Activated CD8-positive, alpha-beta T cell treated with anti-CD3 and anti-CD28 coated beads for 36 hours (primary cell): ENCODE results near the gene BPIFB2. TPM values are rescaled to one million over a fixed set of nuclear protein-coding genes. Genes with fewer than 3 reads are reported as not detected.

ENCODE experiments used
- ATAC-seq: fragments of 200-7000 bp; cut with Tn5 transposase; one replicate; pipeline ENCODE4 v1.10.0; 2021; ENCODE audit warnings: mild to moderate bottlenecking, moderate library complexity
- CTCF ChIA-PET: fragments of 350-600 bp; sonication (Branson Sonifier 250); formaldehyde crosslinking; loops from one replicate; lab custom pipeline; 2021; ENCODE audit warnings: antibody characterized with exemption; lab: Charles Lee
- POLR2A ChIA-PET: fragments of 350-600 bp; sonication (Branson Sonifier 250); formaldehyde crosslinking; loops from one replicate; lab custom pipeline; 2021; ENCODE audit warnings: antibody characterized with exemption; lab: Charles Lee
- DNase-seq: peaks from one replicate; pipeline ENCODE4 v3.0.0-alpha.2; 2020
- H3K27ac Mint-ChIP-seq: one replicate; pipeline ENCODE4 v1.8.0; 2021; ENCODE audit warnings: mild to moderate bottlenecking, mixed read lengths
- H3K27me3 Mint-ChIP-seq: one replicate; pipeline ENCODE4 v1.8.0; 2021; ENCODE audit warnings: mixed read lengths
- H3K36me3 Mint-ChIP-seq: one replicate; pipeline ENCODE4 v1.8.0; 2021; ENCODE audit warnings: low read depth, mixed read lengths
- H3K4me1 Mint-ChIP-seq: one replicate; pipeline ENCODE4 v1.8.0; 2021; ENCODE audit warnings: low read depth, mixed read lengths
- H3K4me3 Mint-ChIP-seq: one replicate; pipeline ENCODE4 v1.8.0; 2021; ENCODE audit warnings: mild to moderate bottlenecking, moderate library complexity, mixed read lengths
- H3K9me3 Mint-ChIP-seq: one replicate; pipeline ENCODE4 v1.8.0; 2021; ENCODE audit warnings: mixed read lengths
- intact Hi-C: fragments of 100-400 bp; cut with micrococcal nuclease; formaldehyde crosslinking; loops from one replicate; pipeline ENCODE4 v1.10.0; 2022
- total RNA-seq, 2 experiments: library from RNA; stranded (reverse); gene quantifications; one replicate each; pipeline ENCODE4 v1.2.3, GENCODE V29; 2021
- TF ChIP-seq, protein P1 (sequence below): fragments of 200-600 bp; IDR thresholded peaks from one replicate; pipeline ENCODE4 v1.8.0; 2022; ENCODE audit warnings: antibody characterized with exemption, mild to moderate bottlenecking

Gene BPIFB2
- total RNA-seq, 2 experiments from 2014 or later: not detected

DNA sequence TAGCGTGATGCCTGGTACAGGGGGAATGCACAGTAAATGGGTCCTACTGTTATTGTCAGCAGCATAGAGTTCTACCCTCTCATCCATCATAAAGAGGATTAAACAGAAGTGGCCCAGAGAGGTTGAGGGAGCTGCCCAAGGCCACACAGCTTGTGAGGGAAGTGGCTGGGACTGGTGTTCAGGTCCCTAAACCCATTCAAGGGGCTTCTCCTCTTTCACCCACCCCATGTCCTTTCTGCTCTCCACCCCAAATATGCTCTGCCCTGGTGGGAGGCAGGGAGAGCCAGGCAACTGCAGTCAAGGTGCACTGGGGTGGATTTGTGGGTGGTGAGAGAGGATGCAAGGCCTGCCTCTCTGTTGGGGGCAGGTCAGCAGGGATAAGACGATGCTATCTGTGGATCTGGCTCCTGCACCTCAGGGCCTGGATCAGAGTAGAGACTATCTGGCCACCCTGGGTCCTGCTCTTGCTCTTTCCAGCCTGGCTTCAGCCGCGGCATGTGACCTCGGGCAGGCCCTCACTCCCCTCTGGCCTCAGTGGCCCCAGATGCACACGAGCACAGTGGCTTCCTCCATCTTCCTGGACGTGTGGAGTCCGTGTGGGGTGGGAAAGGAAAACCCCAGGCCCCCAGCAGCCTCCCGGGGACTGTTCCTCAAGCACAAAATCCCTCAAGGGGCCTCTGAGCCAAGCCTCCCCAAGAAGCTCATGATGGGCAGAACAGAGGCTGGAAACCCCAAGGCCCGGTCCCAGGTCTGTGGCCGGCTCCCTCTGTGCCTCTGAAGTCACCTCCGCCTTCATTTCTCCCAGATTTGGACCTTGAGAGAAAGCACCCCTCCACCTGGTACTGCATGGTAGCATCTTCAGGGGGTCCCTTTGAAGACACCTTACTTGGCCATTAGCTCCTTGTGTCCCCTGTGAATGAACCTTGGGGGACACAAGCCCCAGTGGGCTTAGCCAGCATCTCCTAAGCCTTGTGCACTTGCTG lies 20.6 kb downstream of the BPIFB2 start:
- TF ChIP-seq, protein P1, sequence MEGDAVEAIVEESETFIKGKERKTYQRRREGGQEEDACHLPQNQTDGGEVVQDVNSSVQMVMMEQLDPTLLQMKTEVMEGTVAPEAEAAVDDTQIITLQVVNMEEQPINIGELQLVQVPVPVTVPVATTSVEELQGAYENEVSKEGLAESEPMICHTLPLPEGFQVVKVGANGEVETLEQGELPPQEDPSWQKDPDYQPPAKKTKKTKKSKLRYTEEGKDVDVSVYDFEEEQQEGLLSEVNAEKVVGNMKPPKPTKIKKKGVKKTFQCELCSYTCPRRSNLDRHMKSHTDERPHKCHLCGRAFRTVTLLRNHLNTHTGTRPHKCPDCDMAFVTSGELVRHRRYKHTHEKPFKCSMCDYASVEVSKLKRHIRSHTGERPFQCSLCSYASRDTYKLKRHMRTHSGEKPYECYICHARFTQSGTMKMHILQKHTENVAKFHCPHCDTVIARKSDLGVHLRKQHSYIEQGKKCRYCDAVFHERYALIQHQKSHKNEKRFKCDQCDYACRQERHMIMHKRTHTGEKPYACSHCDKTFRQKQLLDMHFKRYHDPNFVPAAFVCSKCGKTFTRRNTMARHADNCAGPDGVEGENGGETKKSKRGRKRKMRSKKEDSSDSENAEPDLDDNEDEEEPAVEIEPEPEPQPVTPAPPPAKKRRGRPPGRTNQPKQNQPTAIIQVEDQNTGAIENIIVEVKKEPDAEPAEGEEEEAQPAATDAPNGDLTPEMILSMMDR: no peak
- Mint-ChIP-seq H3K27ac (no peak overlapping the region), H3K9me3 (peaks cover under 1% of the 10 kb centered on the region), H3K27me3 (no peaks in the 10 kb centered on the region), H3K4me1 (no peaks in the 10 kb centered on the region), H3K36me3 (no peaks in the 10 kb centered on the region), H3K4me3 (no peak overlapping the region)
- no peak for ATAC-seq
- intact Hi-C loops: no loop called here
- ChIA-PET POLR2A (no interaction called here), CTCF (no interaction called here)
- DNase-seq: no peak

DNA sequence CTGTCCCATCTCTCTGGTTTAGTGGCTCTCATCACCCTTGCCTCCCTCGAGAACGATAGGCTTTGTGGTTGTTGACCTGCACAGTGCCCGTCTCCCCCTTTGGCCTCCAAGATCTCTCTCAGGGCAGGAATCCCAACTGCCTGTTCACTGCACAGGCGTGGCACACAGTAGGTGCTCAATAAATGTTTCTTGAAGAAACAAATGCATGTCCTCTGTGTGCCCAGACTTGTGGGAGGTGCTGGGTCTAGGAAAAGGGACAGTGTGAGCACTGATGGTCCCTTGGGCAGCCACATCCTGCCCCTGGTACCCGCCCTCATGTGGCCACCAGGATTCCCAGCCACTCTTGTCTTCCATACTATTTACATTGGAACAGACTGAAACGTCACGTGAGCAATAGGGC lies 21.4 kb downstream of the BPIFB2 start:
- Mint-ChIP-seq H3K4me1 (no peaks in the 10 kb centered on the region), H3K36me3 (no peaks in the 10 kb centered on the region), H3K4me3 (no peak overlapping the region), H3K9me3 (peaks cover 5% of the 10 kb centered on the region), H3K27me3 (no peaks in the 10 kb centered on the region), H3K27ac (no peak overlapping the region)
- CTCF ChIA-PET: interaction anchor here (1.7 kb wide), 1 partner anchor 24 kb away, joined by 4 read pairs; the partner anchor contains the start of gene SUN5
- POLR2A ChIA-PET: no interaction called here
- no peak for DNase-seq
- intact Hi-C loops: no loop called here
- TF ChIP-seq, protein P1: no peak
- no peak for ATAC-seq

DNA sequence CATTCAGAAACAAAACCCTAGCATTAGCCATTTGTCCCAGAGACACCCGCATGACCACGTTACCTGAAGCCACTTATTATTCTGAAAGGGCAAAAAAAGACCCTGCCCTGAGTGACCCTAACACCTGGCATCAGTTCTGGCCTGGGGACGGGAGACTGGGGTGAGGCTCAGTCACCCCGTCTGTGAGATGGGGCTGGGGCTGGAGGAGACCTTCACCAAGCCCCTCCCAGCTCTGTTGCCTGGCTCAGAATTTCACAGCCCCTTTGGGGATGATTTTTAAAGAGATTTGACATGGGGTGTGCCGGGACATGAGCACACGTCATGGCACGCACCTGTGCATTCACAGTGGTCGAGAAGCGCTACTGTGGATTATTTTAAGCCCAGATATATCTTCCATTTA lies 22.6 kb downstream of the BPIFB2 start:
- no peaks in the 10 kb centered on the region for H3K4me1 Mint-ChIP-seq
- no peak overlapping the region for H3K27ac Mint-ChIP-seq

DNA sequence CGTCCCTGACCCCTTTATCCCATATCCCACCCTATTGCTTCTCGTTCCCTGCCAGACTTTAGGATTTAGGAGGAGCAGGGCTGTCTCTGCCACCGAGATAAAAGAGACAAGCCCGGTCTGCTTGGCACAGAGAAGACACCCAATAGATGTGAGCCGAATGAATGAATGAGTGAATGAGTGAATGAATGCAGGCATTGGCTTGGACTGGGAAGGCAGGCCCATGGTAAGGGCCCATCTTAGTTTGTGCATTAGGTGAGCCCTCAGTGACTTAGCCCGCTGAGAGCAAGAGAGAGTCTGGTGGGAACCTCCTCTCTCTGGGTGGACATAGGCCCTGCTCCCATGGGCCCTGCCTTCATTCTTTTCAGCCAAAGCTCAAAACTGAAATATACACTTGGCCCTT lies 23.1 kb downstream of the BPIFB2 start:
- H3K4me1 Mint-ChIP-seq: no peaks in the 10 kb centered on the region
- no peak for ATAC-seq
- H3K27ac Mint-ChIP-seq: no peak overlapping the region
- H3K27me3 Mint-ChIP-seq: no peaks in the 10 kb centered on the region
- intact Hi-C loops: no loop called here
- DNase-seq: no peak
- no peak overlapping the region for H3K4me3 Mint-ChIP-seq
- H3K9me3 Mint-ChIP-seq: peaks cover 5% of the 10 kb centered on the region
- H3K36me3 Mint-ChIP-seq: no peaks in the 10 kb centered on the region
- TF ChIP-seq, protein P1: no peak
- POLR2A ChIA-PET: no interaction called here
- CTCF ChIA-PET: interaction anchor here (1.7 kb wide), 1 partner anchor 26 kb away, joined by 4 read pairs; the partner anchor contains the start of gene SUN5

More for the DNA sequence above, 22.6 kb downstream of the BPIFB2 start:
- TF ChIP-seq, protein P1: no peak
- intact Hi-C loops: no loop called here
- H3K36me3 Mint-ChIP-seq: no peaks in the 10 kb centered on the region
- no peak for ATAC-seq
- DNase-seq: no peak
- H3K4me3 Mint-ChIP-seq: no peak overlapping the region
- ChIA-PET POLR2A (no interaction called here), CTCF (interaction anchor here (1.7 kb wide), 1 partner anchor 25 kb away, joined by 4 read pairs; the partner anchor contains the start of gene SUN5)
- no peaks in the 10 kb centered on the region for H3K27me3 Mint-ChIP-seq
- peaks cover 5% of the 10 kb centered on the region for H3K9me3 Mint-ChIP-seq

DNA sequence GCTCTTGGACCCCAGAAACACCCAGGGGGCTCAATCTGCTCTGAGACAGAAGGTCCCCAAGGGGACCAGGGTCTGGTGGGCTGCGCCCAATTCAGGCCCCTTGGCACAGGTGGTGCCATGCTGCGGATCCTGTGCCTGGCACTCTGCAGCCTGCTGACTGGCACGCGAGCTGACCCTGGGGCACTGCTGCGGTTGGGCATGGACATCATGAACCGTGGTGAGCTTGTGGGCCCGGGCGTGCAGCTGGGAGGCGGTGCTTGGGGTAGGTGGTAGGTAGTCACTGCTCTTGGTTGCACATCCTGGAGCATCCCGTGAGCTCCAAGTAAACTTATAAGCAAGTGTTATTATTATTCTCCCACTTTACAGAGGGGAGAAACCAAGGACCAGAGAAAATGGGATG lies 24.0 kb downstream of the BPIFB2 start, which contains the start of gene BPIFB6:
Gene BPIFB6 (plus strand): TSS at position 118 of the 400 bp plus-strand sequence. CDS start 0 bp downstream, at position 118.
- TF ChIP-seq, protein P1: no peak
- ChIA-PET POLR2A (no interaction called here), CTCF (no interaction called here)
- DNase-seq: no peak
- Mint-ChIP-seq H3K9me3 (peaks cover 5% of the 10 kb centered on the region), H3K27ac (no peak within 1 kb of the TSS), H3K4me3 (no peak within 1 kb of the TSS), H3K27me3 (no peaks in the 10 kb centered on the region), H3K36me3 (no peaks in the 10 kb centered on the region), H3K4me1 (no peaks in the 10 kb centered on the region)
- intact Hi-C loops: no loop called here
- no peak for ATAC-seq
